Endothelial cell of umbilical vein (primary cell): ENCODE measurements around the gene CA11. TPM values are rescaled to one million over a fixed set of nuclear protein-coding genes. Genes with fewer than 3 reads are reported as not detected.

Source experiments
- BruUV-seq: library from RNA; stranded (reverse); fragments of 400-500 nt; replicated peaks from 2 replicates; lab custom pipeline; 2021; lab: Mats Ljungman, UMichigan
- CTCF ChIA-PET: fragments of 300-600, 350-600 bp; sonication (Branson Sonifier 250); formaldehyde crosslinking; loops from one replicate; lab custom pipeline; 2021; ENCODE audit warnings: antibody characterized with exemption, inconsistent platforms; lab: Charles Lee
- POLR2A ChIA-PET: fragments of 300-600, 350-600 bp; sonication (Branson Sonifier 250); formaldehyde crosslinking; loops from one replicate; lab custom pipeline; 2021; ENCODE audit warnings: antibody characterized with exemption, inconsistent platforms; lab: Charles Lee
- DNase-seq: peaks from one replicate; pipeline ENCODE4 v3.0.0-alpha.2; 2011; ENCODE audit warnings: low read depth, low spot score
- FAIRE-seq: peaks from 2 replicates; lab custom pipeline; 2011; peaks lifted over from hg19 to GRCh38; lab: Jason Lieb, UNC
- H2AFZ ChIP-seq: 2 replicates; pipeline ENCODE4 v1.6.0; 2012; ENCODE audit warnings: low read depth, low read length, control low read depth, inconsistent platforms
- H3K27ac ChIP-seq: 2 replicates; pipeline ENCODE4 v1.5.1; 2011; ENCODE audit warnings: low read depth, mild to moderate bottlenecking, control low read depth, low read length, moderate library complexity; ENCODE audit not compliant: insufficient read depth
- H3K27me3 ChIP-seq, 2 experiments: 2 replicates each; pipeline versions ENCODE4 v1.6.0 to v1.6.1; 2011; ENCODE audit warnings: low read length in 2 of 2, mixed read lengths in 1 of 2; ENCODE audit not compliant: control insufficient read depth in 2 of 2, insufficient read depth in 2 of 2
- H3K36me3 ChIP-seq, 2 experiments: 2 replicates in 1 of 2; 3 replicates in 1 of 2; pipeline ENCODE4 v1.5.1; 2011; ENCODE audit warnings: low read length in 2 of 2, mild to moderate bottlenecking in 1 of 2, moderate library complexity in 1 of 2; ENCODE audit not compliant: control insufficient read depth in 2 of 2, insufficient read depth in 2 of 2; ENCODE audit errors: extremely low read depth in 1 of 2
- H3K4me1 ChIP-seq: 3 replicates; pipeline ENCODE4 v1.5.1; 2011; ENCODE audit warnings: mild to moderate bottlenecking, low read length; ENCODE audit not compliant: control insufficient read depth, insufficient read depth; ENCODE audit errors: extremely low read depth
- H3K4me2 ChIP-seq: 2 replicates; pipeline ENCODE4 v1.6.1; 2011; ENCODE audit warnings: low read length, control low read depth, mixed read lengths; ENCODE audit not compliant: insufficient read depth
- H3K4me3 ChIP-seq, 3 experiments: fragments of 200-600 bp in 1 of 3; sonication (generic), shearing (Covaris generic) in 1 of 3; replicated peaks in 1 of 3; 2 replicates each; pipeline ENCODE4 v1.5.1; 2011 to 2016; ENCODE audit warnings: control low read depth in 3 of 3, low read length in 3 of 3, mild to moderate bottlenecking in 2 of 3, inconsistent platforms in 1 of 3, low read depth in 1 of 3, moderate library complexity in 1 of 3; ENCODE audit not compliant: insufficient read depth in 1 of 3
- H3K79me2 ChIP-seq: 2 replicates; pipeline ENCODE4 v1.6.0; 2012; ENCODE audit warnings: low read length, inconsistent platforms; ENCODE audit not compliant: control insufficient read depth, insufficient read depth
- H3K9ac ChIP-seq: replicated peaks from 2 replicates; pipeline ENCODE3; 2011; ENCODE audit warnings: low read length, control low read depth; ENCODE audit not compliant: insufficient read depth; ENCODE audit errors: extremely low read depth
- H3K9me1 ChIP-seq: replicated peaks from 3 replicates; pipeline ENCODE4 v1.6.0; 2011; ENCODE audit warnings: mild to moderate bottlenecking, low read length; ENCODE audit not compliant: control insufficient read depth, insufficient read depth; ENCODE audit errors: extremely low read depth
- H3K9me3 ChIP-seq: replicated peaks from 2 replicates; pipeline ENCODE4 v1.5.1; 2012; ENCODE audit warnings: low read length, inconsistent platforms; ENCODE audit not compliant: control insufficient read depth, insufficient read depth
- H4K20me1 ChIP-seq: replicated peaks from 2 replicates; pipeline ENCODE3; 2011; ENCODE audit warnings: mild to moderate bottlenecking, low read length; ENCODE audit not compliant: control insufficient read depth, insufficient read depth; ENCODE audit errors: extremely low read depth
- EZH2 ChIP-seq: IDR thresholded peaks from 2 replicates; pipeline ENCODE4 v1.6.1; 2012; ENCODE audit warnings: borderline replicate concordance, low read depth, mild to moderate bottlenecking, moderate library complexity, low read length, inconsistent platforms; ENCODE audit not compliant: severe bottlenecking
- FOS ChIP-seq: IDR thresholded peaks from 2 replicates; pipeline ENCODE4 v1.6.1; 2011; ENCODE audit warnings: mild to moderate bottlenecking, low read length, moderate library complexity, borderline replicate concordance; ENCODE audit not compliant: insufficient read depth
- GATA2 ChIP-seq: IDR thresholded peaks from 2 replicates; pipeline ENCODE4 v1.7.0; 2011; ENCODE audit warnings: low read depth, mild to moderate bottlenecking, moderate library complexity, mixed read lengths, low read length; ENCODE audit not compliant: insufficient read length, insufficient read depth
- JUN ChIP-seq: IDR thresholded peaks from 2 replicates; pipeline ENCODE4 v1.6.1; 2011; ENCODE audit warnings: borderline replicate concordance, low read depth; ENCODE audit not compliant: insufficient read length, insufficient read depth
- MYC ChIP-seq: IDR thresholded peaks from one replicate; pipeline ENCODE4 v1.6.1; 2011; ENCODE audit warnings: mild to moderate bottlenecking, low read depth, low read length
- POLR2A ChIP-seq: IDR thresholded peaks from 2 replicates; pipeline ENCODE4 v1.6.1; 2012; ENCODE audit warnings: low read depth, mild to moderate bottlenecking, control low read depth, low read length
- POLR2AphosphoS5 ChIP-seq: IDR thresholded peaks from 2 replicates; pipeline ENCODE4 v1.6.1; 2012; ENCODE audit warnings: low read depth, mild to moderate bottlenecking, control low read depth, low read length, moderate library complexity; ENCODE audit not compliant: insufficient read depth
- dilution Hi-C: fragments of 300-500 bp; cut with MboI; formaldehyde crosslinking; loops from one replicate; pipeline ENCODE4 v1.15.0; 2019; ENCODE audit warnings: low sequenced_read_pairs; ENCODE audit not compliant: extremely low pct_ligation_motif_present
- intact Hi-C: fragments of 100-400 bp; cut with micrococcal nuclease; formaldehyde crosslinking; loops from one replicate; pipeline ENCODE4 v1.10.0; 2022
- polyA plus RNA-seq, 4 experiments: library from polyadenylated mRNA; depleted of rRNA in 3 of 4; stranded (reverse) in 3 of 4; unstranded in 1 of 4; fragments of >200 nt; gene quantifications; 2 replicates each; pipeline versions ENCODE4 v1.2.1 to v1.2.3, GENCODE V29; 2011 to 2012; ENCODE audit warnings: missing spikeins in 1 of 4
- total RNA-seq: library from RNA; stranded (reverse); gene quantifications from 2 replicates; pipeline ENCODE4 v1.2.3, GENCODE V29; 2021
- TF ChIP-seq, protein P1 (sequence below), 2 donors: IDR thresholded peaks; 1 replicate in 1 of 2; 2 replicates in 1 of 2; pipeline ENCODE4 v1.5.1; 2011; ENCODE audit warnings: low read length in 2 of 2, mild to moderate bottlenecking in 2 of 2, moderate library complexity in 2 of 2, control low read depth in 1 of 2, inconsistent platforms in 1 of 2, low read depth in 1 of 2; ENCODE audit not compliant: insufficient read depth in 1 of 2; ENCODE audit errors: extremely low read depth in 1 of 2
- TF ChIP-seq, protein P2 (sequence below): IDR thresholded peaks from 2 replicates; pipeline ENCODE4 v1.6.1; 2011; ENCODE audit not compliant: insufficient read depth, insufficient read length

CA11 gene
- total and polyA plus RNA-seq, 2 donors (not counting 3 experiments of a cell fraction or from before 2014, with no cell fraction given), result 2.8 to 4.7 TPM

DNA sequence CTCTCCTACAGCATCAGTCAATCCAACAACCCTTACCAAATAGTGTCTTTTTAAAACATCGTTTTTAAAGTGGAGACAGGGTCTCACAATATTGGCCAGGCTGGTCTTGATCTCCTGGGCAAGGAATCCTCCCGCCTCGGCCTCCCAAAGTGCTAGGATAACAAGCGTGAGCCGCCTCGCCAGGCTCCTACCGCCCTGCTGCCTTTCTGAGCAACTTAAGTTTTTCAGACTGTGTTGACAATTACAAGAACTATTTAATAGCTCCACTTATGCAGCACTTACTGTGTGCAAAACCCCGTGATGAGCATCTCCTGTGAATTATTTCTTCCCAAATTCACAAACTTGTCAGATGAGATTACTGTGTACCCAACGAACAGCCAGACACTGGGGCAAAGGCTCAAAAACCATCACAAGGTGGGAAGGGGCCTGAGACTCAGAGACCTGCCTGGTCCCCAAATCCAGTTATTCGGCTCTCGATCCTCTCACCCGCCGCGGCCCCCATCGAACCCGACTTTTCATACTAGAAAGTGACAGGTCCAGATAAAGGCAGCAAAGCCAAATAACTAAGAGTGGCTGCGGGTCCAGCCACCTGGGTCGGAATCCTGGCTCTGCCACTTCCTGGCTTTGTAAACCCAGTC is 27.6 kb downstream of the CA11 start:
- H4K20me1 ChIP-seq, result no peaks in the 10 kb centered on the region
- peak; percentile 66 for FAIRE-seq
- no peaks in the 10 kb centered on the region for H3K9me3 ChIP-seq
- CTCF ChIA-PET, result interaction anchor here (0.7 to 2.0 kb wide), 4 partner anchors 10 to 224 kb away, joined by 4 to 12 read pairs (median 5); partner anchors contain the start of gene CA11
- H3K27ac ChIP-seq, result peak overlapping the region; percentile 86
- H3K79me2 ChIP-seq, result peaks cover 38% of the 10 kb centered on the region
- TF ChIP-seq, protein P1, sequence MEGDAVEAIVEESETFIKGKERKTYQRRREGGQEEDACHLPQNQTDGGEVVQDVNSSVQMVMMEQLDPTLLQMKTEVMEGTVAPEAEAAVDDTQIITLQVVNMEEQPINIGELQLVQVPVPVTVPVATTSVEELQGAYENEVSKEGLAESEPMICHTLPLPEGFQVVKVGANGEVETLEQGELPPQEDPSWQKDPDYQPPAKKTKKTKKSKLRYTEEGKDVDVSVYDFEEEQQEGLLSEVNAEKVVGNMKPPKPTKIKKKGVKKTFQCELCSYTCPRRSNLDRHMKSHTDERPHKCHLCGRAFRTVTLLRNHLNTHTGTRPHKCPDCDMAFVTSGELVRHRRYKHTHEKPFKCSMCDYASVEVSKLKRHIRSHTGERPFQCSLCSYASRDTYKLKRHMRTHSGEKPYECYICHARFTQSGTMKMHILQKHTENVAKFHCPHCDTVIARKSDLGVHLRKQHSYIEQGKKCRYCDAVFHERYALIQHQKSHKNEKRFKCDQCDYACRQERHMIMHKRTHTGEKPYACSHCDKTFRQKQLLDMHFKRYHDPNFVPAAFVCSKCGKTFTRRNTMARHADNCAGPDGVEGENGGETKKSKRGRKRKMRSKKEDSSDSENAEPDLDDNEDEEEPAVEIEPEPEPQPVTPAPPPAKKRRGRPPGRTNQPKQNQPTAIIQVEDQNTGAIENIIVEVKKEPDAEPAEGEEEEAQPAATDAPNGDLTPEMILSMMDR (IDR thresholded peaks at IDR 0.05; ENCODE audit: extremely low read depth in 1 of 2, insufficient read depth in 1 of 2, low read depth in 1 of 2, low read length in 2 of 2), result no peak
- TF ChIP-seq POLR2A, result no peak
- TF ChIP-seq MYC, result no peak
- no peak for TF ChIP-seq POLR2AphosphoS5
- TF ChIP-seq, protein P2, sequence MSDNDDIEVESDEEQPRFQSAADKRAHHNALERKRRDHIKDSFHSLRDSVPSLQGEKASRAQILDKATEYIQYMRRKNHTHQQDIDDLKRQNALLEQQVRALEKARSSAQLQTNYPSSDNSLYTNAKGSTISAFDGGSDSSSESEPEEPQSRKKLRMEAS, result no peak
- no peak for TF ChIP-seq GATA2
- TF ChIP-seq JUN, result no peak
- TF ChIP-seq EZH2, result no peak
- no peak for TF ChIP-seq FOS
- dilution Hi-C loops, result no loop called here
- intact Hi-C loops, result no loop called here
- H3K4me2 ChIP-seq, result peak overlapping the region; percentile 99
- H2AFZ ChIP-seq, result no peak overlapping the region
- H3K9ac ChIP-seq, result peak overlapping the region; percentile 99
- no peak for DNase-seq
- POLR2A ChIA-PET, result interaction anchor here (0.8 to 1.6 kb wide), 5 partner anchors 10 to 45 kb away, joined by 3 to 15 read pairs (median 4); no protein-coding TSS in a partner anchor
- TSS peak; percentile 69 for BruUV-seq
- no peaks in the 10 kb centered on the region for H3K9me1 ChIP-seq
- peak overlapping the region; percentile 85 to 99 (median 96) for H3K4me3 ChIP-seq
- no peaks in the 10 kb centered on the region for H3K27me3 ChIP-seq
- H3K4me1 ChIP-seq, result peaks cover 26% of the 10 kb centered on the region
- peaks cover 19 to 24% of the 10 kb centered on the region in 2 experiments for H3K36me3 ChIP-seq
